Subcutaneous adipose tissue (tissue), 4 donors: ENCODE results near the gene FRMPD4. TPM values are rescaled to one million over a fixed set of nuclear protein-coding genes. Genes with fewer than 3 reads are reported as not detected.

Source experiments
- CTCF ChIP-seq: fragments of 450-650 bp; IDR thresholded peaks from one replicate; pipeline ENCODE4 v1.5.1; 2016; ENCODE audit warnings: low read depth, mild to moderate bottlenecking, control low read depth, antibody characterized with exemption, moderate library complexity
- total RNA-seq, 4 donors: library from RNA; depleted of rRNA; stranded (reverse); fragments of >200 nt; gene quantifications; one replicate each; pipeline ENCODE4 v1.1.0, GENCODE V29; 2016

FRMPD4 gene
- total RNA-seq, 4 donors from 2014 or later: 0.17 to 0.44 (median 0.19) TPM; not detected in 1

GRCh38 chrX:12441381-12442128, 303.3 kb downstream of the FRMPD4 start:
- TF ChIP-seq CTCF: no peak

- TF ChIP-seq CTCF: no peak
These were observed 305.3 kb downstream of the FRMPD4 start for GRCh38 chrX:12443534-12444098.

- TF ChIP-seq CTCF: no peak
These were observed 308.2 kb downstream of the FRMPD4 start for GRCh38 chrX:12446342-12447075.

GRCh38 chrX:12447448-12448064, 309.3 kb downstream of the FRMPD4 start:
- TF ChIP-seq CTCF: no peak

- TF ChIP-seq CTCF: no peak
These were observed 314.0 kb downstream of the FRMPD4 start for GRCh38 chrX:12452268-12452667.

- TF ChIP-seq CTCF: no peak
These were observed 322.7 kb downstream of the FRMPD4 start for GRCh38 chrX:12460929-12461328.

GRCh38 chrX:12463052-12463451, 324.8 kb downstream of the FRMPD4 start:
- no peak for TF ChIP-seq CTCF
